IPS-15b (cell line): ENCODE data around the gene CD274.
"Not testable (repeated sequence)": the region's sequence is repeated elsewhere in the genome, so short reads cannot be mapped to it uniquely, and the experiment has no call there.

Experiments
- H3K27me3 ChIP-seq: one replicate; pipeline ENCODE4 v1.6.1; 2013; ENCODE audit warnings: low read length; ENCODE audit not compliant: control insufficient read depth, insufficient read depth
- H3K36me3 ChIP-seq: one replicate; pipeline ENCODE4 v1.6.1; 2013; ENCODE audit warnings: low read length; ENCODE audit not compliant: control insufficient read depth, insufficient read depth
- H3K4me1 ChIP-seq: one replicate; pipeline ENCODE4 v1.6.1; 2013; ENCODE audit warnings: mild to moderate bottlenecking, low read length; ENCODE audit not compliant: control insufficient read depth, insufficient read depth
- H3K4me3 ChIP-seq: one replicate; pipeline ENCODE4 v1.5.1; 2013; ENCODE audit warnings: low read depth, low read length
- H3K9ac ChIP-seq: one replicate; pipeline ENCODE4 v1.6.1; 2013; ENCODE audit warnings: low read depth, mild to moderate bottlenecking, low read length
- H3K9me3 ChIP-seq: one replicate; pipeline ENCODE4 v1.6.1; 2013; ENCODE audit warnings: mild to moderate bottlenecking, low read length; ENCODE audit not compliant: control insufficient read depth, insufficient read depth

CD274 gene

GRCh38 chr9:5429873-5430564 lies 20.3 kb upstream of the CD274 start:
- Histone ChIP-seq H3K9ac (no peak overlapping the region), H3K9me3 (no peaks in the 10 kb centered on the region), H3K4me3 (no peak overlapping the region), H3K27me3 (no peaks in the 10 kb centered on the region), H3K36me3 (peaks cover 8% of the 10 kb centered on the region), H3K4me1 (no peaks in the 10 kb centered on the region)

- Histone ChIP-seq H3K4me3 (no peak overlapping the region), H3K9ac (no peak overlapping the region), H3K27me3 (no peaks in the 10 kb centered on the region), H3K9me3 (peaks cover 5% of the 10 kb centered on the region), H3K4me1 (no peaks in the 10 kb centered on the region), H3K36me3 (peaks cover 11% of the 10 kb centered on the region)
Measured at GRCh38 chr9:5430912-5431311, 19.4 kb upstream of the CD274 start.

DNA sequence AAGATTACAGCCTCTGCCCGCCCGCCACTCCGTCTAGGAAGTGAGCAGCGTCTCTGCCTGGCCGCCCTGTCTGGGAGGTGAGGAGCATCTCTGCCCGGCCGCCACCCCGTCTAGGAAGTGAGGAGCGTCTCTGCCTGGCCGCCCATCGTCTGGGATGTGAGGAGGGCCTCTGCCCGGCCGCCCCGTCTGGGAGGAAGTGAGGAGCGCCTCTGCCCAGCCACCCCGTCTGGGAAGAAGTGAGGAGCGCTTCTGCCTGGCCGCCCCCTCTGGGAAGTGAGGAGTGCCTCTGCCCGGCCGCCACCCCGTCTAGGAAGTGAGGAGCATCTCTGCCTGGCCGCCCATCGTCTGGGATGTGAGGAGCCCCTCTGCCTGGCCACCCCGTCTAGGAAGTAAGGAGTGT lies 17.5 kb upstream of the CD274 start:
- not testable (repeated sequence) for H3K4me1 ChIP-seq, H3K4me3 ChIP-seq, H3K27me3 ChIP-seq, H3K9me3 ChIP-seq, H3K9ac ChIP-seq
- peaks cover 13% of the 10 kb centered on the region for H3K36me3 ChIP-seq

GRCh38 chr9:5433328-5433727 lies 17.0 kb upstream of the CD274 start:
- H3K9ac ChIP-seq, H3K4me1 ChIP-seq, H3K27me3 ChIP-seq, H3K4me3 ChIP-seq, H3K9me3 ChIP-seq: not testable (repeated sequence)
- H3K36me3 ChIP-seq = peaks cover 13% of the 10 kb centered on the region

- not testable (repeated sequence) for H3K27me3 ChIP-seq, H3K9me3 ChIP-seq, H3K9ac ChIP-seq, H3K4me1 ChIP-seq, H3K4me3 ChIP-seq
- H3K36me3 ChIP-seq = peaks cover 13% of the 10 kb centered on the region
Measured at GRCh38 chr9:5433841-5434810, 16.2 kb upstream of the CD274 start.

DNA sequence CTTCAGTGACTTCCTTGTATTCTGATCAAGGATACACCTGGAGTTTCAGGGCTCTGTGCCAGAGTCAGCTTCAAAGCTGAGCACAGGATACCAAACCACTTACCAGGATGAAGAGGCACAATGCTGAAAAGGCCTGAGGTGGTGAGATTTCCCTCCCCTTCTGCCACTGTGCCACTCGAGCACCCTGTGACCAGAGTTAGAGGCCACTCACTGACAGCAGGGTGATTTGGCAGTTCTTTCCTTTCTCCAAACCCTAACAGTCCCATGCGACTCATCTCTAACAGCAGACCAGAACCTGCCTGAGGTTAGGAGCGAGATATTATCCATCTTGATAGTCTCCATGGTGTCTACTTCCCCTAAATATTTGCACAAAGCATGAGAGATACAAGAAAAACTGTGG lies 14.4 kb upstream of the CD274 start:
- Histone ChIP-seq H3K4me3 (no peak overlapping the region), H3K9ac (no peak overlapping the region), H3K4me1 (no peaks in the 10 kb centered on the region), H3K27me3 (no peaks in the 10 kb centered on the region), H3K36me3 (peaks cover 10% of the 10 kb centered on the region), H3K9me3 (peaks cover 5% of the 10 kb centered on the region)

DNA sequence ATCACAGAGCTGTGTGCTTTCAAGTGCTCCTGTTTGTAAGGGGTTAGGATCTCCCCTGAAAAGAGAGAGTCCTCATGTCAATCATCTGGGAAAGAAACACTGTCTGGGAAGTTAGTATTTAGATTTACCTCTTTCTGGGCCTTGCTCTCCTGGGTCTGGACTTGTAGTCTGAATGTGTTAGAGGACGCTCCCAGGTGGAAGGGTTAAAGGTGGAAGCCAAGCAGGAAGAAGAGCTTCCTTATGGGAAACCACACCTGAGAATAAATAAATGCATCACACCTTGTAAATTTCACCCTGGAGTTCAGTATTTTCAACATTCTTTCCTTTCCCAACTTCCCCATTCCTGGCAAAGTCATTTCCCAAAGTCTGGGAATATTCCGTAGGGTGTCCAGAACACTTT lies 13.9 kb upstream of the CD274 start:
- H3K9ac ChIP-seq = no peak overlapping the region

DNA sequence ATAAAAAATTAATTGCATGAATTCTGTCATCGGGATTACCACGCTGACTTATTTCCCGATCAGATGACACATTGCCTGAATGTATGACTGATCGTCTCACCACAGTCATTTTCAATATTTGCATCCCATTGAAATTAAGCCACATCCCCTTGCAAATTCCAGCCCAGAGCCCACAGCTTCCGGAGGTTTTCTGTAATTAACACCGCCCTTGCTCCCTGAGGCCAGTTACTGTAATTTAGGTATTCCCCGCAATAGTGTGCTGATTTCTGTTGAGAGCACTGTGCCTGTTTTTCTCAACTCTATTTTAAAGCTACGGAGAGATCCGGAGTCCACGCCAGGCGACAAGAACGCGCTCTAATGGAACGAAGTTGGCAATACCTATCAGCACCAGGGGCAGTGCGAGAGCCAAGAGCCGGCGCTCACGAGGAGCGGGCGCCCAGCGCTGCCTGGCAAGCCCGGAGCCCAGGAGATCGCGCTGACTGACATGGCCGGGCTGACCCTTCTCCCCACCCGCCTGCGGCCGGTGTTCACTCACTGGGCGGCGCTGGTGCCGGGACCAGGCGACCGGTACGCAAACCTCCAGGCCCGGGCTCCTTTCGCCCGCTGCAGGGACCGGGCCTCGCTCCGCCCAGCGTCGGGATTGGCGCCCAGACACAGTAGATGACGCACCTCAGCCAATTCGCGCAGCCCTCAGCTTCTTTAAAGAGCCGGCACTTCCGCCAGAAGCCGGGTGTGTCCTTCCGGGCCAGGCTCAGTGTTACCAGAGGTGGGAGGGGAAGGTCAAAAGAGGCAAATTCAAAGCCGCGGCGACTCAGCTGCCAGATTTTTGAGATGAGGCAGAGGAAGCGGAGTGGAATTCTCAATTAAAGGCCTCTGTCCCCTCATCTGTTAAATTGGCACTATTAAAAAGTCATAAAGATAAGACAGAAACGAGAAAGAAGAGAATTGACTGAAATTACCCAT lies 12.8 kb upstream of the CD274 start, which contains the start of gene PLGRKT:
Gene PLGRKT, minus strand, starts transcription at position 672 of the 963 bp plus-strand sequence. CDS start 5,948 bp downstream, outside the sequence.
- peak within 1 kb of the TSS; percentile 28 for H3K9ac ChIP-seq
- no peaks in the 10 kb centered on the region for H3K4me1 ChIP-seq
- peaks cover 10% of the 10 kb centered on the region for H3K36me3 ChIP-seq
- H3K4me3 ChIP-seq = peak within 1 kb of the TSS; percentile 90
- no peaks in the 10 kb centered on the region for H3K27me3 ChIP-seq
- H3K9me3 ChIP-seq = peaks cover 5% of the 10 kb centered on the region

More for the DNA sequence above, 13.9 kb upstream of the CD274 start:
- Histone ChIP-seq H3K36me3 (peaks cover 10% of the 10 kb centered on the region), H3K27me3 (no peaks in the 10 kb centered on the region), H3K4me3 (no peak overlapping the region), H3K9me3 (peaks cover 5% of the 10 kb centered on the region), H3K4me1 (no peaks in the 10 kb centered on the region)

DNA sequence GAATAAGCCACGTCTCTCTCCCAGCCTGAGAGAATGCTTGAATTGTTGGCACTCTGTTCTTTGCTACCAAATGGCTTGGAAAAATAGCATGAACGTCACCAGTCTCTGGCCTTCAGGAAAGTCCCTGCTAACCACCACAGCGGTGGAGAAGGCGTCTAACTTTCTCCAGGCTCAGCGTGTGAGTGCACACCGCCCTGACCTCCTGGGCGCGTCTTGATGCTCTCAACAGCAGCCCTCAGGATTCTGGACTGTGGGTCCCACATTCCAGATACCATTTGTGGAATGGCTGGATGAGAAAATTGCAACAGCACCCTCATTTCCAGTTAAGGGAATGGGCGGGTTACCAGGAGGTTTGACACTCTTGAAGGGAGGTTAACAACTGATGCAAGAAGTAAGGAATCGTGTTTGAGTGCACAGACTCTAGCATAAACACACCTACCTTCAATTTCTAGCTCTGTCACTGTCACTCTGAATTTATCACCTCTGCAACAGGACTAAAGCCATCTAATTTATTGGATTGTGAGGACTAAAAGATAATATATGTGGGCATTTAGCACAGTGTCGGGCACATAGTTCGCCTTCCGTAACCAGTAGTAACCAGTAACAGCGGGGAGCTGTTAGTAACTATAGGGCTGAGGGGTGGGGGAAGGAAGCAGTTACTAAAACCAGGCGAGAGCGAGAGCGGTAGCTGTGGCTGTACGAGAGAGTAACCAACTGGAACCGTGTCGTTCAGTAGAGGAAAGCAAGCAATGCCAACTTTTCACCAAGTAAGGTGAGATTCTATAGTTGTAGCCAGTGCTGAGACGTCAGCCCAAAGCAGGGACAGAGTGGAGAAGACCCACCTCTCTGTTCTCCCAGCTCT lies 11.8 kb upstream of the CD274 start:
- Histone ChIP-seq H3K9ac (peak overlapping the region; percentile 1), H3K27me3 (no peaks in the 10 kb centered on the region), H3K4me3 (peak overlapping the region; percentile 48), H3K9me3 (peaks cover 5% of the 10 kb centered on the region), H3K36me3 (peaks cover 7% of the 10 kb centered on the region), H3K4me1 (no peaks in the 10 kb centered on the region)

- H3K4me1 ChIP-seq = no peaks in the 10 kb centered on the region
- peaks cover 3% of the 10 kb centered on the region for H3K9me3 ChIP-seq
- no peak overlapping the region for H3K9ac ChIP-seq
- no peaks in the 10 kb centered on the region for H3K27me3 ChIP-seq
- peaks cover 5% of the 10 kb centered on the region for H3K36me3 ChIP-seq
- H3K4me3 ChIP-seq = no peak overlapping the region
Measured at GRCh38 chr9:5440426-5440825, 9.9 kb upstream of the CD274 start.
